Stimulated activated CD8-positive, alpha-beta memory T cell treated with anti-CD3 and anti-CD28 coated beads, Interleukin-15, amount 100 ng/mL, for 1 hour (primary cell): ENCODE results near the gene PCSK4.
"Not testable (repeated sequence)": the region's sequence is repeated elsewhere in the genome, so short reads cannot be mapped to it uniquely, and the experiment has no call there.

Experiments
- DNase-seq: peaks from one replicate; pipeline ENCODE4 v3.0.0-alpha.2; 2020; ENCODE audit warnings: low read depth

The PCSK4 gene

GRCh38 chr19:1505012-1505411 is 14.9 kb upstream of the PCSK4 start:
- DNase-seq = no peak

DNA sequence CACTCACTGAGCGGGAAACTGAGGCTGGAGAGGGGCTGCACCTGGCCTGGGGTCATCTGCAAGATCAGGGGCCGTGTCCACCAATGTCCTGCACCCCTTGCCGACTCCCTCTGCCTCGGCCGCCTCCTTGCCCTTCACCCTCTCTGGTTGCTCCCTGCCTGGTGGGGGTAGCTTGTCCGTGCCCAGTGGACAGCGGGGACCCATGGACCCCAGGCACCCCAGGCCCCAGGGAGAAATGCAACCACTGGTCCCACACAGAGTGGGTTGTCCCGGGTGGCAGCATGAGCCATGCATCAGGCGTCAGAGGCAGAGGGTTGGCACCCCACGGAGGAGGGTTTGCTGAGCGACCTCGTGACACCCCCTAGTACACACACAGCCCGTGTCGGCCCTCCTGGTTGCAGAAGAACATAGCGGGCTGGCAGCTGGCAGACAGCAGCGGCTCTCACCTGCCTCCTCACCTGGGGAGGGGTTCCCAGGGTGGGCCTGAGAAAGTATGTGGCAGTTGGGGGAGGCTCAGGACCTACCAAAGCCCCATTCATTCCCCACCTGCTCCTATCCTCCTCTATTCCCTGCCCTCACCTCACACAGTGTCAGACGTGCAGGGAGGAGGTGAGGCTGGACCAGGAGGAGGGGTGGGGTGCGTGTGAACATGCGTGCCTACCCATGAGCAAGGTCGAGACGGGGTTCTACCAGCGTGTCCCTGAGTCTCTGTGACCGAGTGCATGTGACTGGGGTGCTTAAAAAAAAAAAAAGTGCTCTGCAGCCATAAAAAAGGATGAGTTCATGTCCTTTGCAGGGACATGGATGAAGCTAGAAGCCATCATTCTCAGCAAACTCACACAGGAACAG is 14.0 kb upstream of the PCSK4 start:
- DNase-seq = no peak

DNA sequence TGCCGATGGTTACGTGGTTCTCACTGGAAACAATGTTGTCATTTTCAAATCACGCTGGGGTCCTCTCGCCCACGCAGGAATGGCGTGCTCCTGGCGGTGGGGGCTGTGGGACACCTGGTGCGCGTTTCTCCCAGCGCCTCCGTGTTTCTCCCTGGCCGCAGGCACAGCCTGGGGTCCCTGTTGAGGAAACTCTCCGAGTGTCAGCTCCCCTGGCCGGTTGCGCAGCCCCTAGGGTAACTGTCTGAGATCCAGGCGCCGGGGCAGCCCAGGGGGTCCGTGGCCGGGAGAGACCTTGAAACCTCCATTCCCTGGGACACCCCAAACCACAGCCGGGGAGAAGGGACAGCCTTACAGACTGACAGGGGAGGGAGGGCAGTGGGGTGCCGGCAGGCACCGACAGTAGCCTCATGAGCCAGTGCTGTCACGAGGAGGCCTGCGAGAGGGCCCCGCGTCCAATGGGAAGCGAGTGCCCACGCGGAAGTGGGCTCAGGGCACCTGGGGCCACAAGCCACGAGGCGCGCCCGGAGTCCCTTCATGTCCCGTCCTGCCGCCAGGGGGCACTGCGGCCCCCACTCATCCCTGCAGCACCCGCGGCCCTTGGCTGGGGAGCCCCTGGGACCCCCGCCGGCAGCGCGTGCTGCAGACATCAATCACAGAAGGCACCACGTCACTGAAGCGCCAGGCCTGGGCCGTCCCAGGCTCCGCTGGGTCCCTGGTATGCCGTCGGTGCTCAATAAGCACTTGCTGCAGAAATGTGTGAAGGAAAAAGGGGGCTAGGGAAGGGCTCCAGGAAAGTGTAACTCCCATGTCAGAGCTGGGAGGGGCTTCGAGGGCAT is 13.2 kb upstream of the PCSK4 start:
- peak; percentile 31 for DNase-seq

DNA sequence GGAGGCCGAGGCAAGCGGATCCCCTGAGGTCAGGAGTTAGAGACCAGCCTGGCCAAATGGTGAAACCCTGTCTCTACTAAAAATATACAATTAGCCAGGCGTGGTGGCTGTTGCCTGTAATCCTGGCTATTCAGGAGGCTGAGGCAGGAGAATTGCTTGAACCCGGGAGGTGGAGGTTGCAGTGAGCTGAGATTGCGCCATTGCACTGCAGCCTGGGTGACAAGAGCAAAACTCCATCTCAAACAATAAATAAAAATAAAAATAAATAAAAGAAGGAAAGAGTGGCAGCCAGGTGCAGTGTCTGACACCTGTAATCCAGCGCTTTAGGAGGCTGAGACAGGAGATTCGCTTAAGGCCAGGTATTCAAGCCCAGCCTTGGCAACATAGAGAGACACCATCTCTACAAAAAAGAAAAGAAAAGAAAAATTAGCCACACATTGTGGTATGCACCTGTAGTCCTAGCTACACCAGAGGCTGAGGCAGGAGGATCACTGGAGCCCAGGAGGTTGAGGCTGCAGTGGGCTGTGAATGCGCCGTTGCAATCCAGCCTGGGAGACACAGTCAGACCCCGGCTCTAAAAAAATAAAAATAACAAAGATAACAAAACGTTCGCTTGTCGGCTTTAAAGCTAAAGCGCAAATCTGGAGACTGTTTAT is 12.4 kb upstream of the PCSK4 start:
- DNase-seq = no peak

DNA sequence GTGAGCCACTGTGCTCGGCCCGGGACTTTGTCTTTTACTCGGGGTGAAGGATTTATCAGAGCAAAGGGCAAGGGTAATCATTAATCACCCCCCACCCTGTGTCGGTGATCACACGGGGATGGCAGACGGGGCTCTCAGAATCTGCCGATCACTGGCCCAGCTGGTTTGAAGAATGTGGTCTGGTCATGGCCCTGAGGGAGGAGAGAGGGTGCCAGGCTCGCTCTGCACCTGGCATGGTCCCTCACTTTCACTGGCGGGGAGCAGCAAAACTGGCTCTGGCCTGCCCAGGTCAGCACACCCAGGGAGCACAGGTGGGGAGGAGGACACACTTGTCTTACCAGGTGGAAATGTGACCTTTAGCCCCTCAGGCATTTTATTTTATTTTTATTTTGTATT is 11.0 kb upstream of the PCSK4 start:
- no peak for DNase-seq

DNA sequence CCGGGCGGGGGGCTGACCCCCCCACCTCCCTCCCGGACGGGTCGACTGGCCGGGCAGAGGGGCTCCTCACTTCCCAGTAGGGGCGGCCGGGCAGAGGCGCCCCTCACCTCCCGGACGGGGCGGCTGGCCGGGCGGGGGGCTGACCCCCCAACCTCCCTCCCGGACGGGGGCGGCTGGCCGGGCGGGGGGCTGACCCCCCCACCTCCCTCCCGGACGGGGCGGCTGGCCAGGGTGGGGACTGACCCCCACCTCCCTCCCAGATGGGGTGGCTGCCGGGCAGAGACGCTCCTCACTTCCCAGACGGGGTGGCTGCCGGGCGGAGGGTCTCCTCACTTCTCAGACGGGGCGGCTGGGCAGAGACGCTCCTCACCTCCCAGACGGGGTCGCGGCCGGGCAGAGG is 9.1 kb upstream of the PCSK4 start:
- DNase-seq = not testable (repeated sequence)

- no peak for DNase-seq
Observed at GRCh38 chr19:1497578-1498235, 7.6 kb upstream of the PCSK4 start.

GRCh38 chr19:1496714-1497577 is 6.8 kb upstream of the PCSK4 start:
- DNase-seq = no peak

- no peak for DNase-seq
Observed at GRCh38 chr19:1495799-1496713, 5.9 kb upstream of the PCSK4 start.

DNA sequence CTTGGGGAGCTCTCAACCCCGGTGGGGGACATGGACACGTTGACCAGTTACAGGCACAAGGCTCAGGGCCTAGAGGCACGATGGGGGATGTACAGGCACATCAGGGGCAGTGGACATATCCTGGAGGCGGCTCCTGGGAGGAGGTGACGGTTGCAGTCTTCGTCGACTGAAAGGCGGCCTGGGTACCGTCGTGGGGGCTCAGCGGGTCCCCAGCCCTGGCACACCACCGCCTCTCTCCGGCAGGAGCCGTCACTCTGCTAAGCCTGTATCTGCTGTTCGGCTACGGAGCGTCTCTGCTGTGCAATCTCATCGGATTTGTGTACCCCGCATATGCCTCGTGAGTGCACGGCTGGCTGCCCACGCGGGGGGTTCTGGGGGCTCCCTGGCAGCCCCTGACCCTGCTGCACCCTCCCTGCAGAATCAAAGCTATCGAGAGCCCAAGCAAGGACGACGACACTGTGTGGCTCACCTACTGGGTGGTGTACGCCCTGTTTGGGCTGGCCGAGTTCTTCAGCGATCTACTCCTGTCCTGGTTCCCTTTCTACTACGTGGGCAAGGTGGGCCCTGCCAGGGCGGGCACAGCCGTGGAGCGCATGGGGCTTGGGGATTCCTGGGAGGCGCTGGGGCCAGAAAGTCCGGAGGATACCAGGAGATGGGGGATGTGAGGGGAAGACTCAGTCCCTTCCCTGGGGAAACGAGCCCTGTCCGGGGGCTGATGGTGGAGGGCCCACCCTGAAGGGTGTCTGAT is 5.1 kb upstream of the PCSK4 start:
- DNase-seq = no peak

DNA sequence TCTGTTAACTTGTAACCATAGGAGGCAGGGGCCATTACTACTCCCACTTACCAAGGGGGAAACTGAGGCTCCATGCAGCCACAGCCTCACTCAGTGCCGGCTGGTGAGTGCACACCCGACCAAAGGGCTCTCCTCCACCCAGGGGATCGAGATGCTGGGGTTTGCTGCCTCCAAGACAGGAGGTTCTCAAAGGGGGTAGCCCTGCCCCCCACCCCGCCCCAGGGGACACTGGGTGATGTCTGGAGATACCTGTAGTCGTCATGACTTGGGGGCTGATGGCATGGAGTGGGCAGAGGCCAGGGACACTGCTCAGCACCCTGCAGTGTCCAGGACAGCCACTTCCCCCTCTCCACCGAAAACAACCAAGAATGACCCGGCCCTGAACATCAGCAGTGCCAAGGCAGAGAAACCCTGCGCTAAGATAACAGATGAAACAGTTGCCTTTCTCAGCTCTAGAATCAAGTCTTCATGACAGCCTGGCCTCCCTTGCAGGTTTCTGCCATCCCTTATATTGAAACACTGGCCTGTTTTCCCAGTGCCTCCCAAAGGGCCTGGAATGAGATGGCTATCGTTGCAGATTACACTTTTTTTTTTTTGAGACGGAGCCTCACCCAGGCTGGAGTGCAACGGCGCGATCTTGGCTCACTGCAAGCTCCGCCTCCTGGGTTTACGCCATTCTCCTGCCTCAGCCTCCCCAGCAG is 4.1 kb upstream of the PCSK4 start:
- no peak for DNase-seq

DNA sequence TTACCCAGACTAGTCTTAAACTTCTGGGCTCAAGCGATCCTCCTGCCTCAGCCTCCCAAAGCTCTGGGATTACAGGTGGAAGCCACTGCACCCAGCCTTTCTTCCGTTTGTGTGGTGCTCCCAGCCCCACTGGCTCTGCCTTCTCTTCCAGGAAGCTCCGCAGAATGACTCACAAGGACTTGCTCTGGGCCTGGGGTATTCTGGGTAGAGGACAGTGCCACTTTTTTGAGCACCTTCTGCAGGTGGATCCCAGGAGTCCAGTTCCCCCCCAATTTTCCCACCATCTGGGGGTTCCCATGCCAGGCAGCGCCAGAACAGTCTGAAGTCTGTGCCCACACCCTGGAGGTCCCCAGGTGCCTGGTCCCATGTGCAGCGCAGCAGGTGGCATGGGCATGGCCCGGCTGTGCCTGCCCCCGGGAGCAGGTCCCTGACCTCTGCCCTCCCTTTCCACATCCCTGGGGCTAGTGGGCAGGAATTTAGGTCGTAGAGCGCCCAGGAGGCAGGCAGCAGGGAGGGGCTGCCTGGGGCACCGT is 2.4 kb upstream of the PCSK4 start:
- DNase-seq = no peak

DNA sequence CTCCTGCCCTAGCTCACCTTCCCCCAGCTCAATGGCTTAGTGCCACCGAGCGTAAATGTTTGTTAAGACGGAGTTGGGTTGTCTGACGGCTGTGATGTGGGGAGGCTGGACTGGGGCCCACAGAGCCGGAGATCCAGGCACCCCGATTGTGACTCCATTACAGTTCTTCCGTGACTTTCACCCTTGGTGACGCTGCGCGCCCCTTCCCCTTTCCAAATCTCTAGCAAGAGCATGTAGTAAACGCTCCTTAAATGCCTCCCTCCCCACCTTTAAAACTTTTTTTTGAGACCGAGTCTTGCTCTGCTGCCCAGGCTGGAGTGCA is 1.7 kb upstream of the PCSK4 start:
- DNase-seq = no peak

DNA sequence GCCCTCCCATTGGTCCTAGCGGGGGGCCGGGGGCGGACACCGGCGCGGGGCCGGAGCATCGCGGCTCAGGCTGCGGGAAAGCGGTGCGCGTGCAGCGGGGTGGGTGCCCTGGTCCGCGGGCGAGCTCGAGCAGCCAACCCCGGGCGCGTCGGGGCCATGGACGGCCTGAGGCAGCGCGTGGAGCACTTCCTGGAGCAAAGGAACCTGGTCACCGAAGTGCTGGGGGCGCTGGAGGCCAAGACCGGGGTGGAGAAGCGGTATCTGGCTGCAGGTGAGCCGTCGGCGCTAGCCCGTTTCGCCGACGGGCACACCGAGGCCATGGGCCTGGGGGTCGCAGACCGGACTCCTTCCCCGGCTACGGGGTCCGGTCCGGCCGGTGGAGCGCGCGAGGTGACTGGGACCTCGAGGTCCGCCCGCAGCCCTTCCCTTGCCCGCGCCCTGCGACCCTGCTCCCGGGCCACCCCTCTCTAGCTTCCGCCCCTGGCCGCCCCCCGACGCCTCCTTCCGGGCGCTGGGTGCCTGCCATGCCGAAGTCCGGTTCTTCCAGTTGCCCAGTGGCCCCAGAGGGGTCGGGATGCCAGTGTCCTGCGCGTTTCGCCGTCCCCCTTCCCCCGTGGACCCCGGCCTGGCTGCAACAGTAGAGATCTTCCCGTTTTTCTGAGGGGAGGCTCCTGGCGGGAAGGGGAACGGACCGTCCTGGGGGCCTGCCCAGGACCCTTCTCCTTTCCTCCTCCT is 1.1 kb upstream of the PCSK4 start, which contains the start of gene REEP6:
Gene REEP6, plus strand, starts transcription at position 68 of the 735 bp plus-strand sequence. Its CDS starts 89 bp downstream, at position 157.
- no peak for DNase-seq

DNA sequence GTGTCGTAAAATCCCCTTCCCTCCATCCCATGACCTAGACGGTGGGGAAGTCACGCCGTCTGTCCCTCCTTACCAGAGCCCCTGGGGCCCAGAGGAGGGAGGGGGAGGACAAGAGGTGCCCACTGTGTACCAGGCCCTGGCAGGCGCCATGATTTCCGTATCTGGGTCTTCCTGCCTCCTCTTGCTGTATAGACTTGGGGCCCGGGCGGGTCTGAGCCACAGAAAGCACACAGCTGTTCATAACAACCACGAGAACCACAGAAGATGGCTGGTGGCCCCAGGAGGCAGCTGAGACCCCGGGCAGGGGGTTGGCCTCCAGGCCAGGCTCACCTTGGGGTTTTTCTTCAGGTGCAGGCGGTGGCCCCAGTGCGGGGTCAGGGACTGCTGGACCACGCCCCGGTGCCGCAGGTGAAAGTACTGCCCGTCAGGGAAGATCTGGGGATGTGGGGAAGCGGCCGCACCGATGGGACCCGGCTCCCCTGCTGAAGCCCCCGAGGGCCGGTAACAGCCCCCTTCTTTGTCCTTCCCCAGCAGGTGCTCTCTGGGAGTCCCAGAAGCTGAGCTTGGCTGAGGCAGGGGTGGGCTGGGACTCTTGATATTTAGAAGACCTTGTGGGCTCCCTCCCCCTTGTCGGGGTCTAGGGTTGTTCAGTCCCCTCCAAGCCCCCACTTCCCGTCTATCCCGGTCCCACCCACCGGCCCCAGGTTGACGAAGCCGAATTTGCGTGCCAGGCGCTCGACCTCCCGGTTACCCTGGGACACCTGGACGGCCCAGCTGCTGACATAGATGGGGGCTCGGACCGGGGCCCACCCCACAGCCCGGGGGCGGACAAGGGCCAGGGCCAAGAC is 463 bp downstream of the PCSK4 start:
- DNase-seq = no peak

DNA sequence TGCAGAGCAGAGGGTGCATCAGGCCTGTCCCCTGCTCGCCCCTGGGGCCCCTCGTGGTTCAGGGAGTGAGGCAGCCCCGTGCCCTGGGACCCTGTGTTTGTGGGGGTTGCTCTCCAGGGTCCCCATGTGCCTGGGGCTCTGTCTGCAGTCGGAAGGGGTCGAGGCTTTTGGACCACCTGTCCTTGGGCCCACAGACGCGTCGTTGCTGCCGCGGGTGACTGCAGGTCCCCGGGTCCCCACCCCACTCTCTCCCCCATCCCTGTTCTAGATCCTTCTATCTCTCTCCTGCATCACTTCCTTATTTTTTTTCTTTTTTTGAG is 1.9 kb downstream of the PCSK4 start:
- DNase-seq = no peak
